NOMO-1 treated with DMSO at 0.1 percent for 48 hours (cell line): ENCODE measurements around the gene ELK4.
A peak's percentile ranks its signal among the peaks of the same experiment; 100 is the strongest.

Experiments
- DNase-seq: peaks from one replicate; lab custom pipeline; 2025; ENCODE audit not compliant: unreplicated experiment; lab: John Stamatoyannopoulos, UW

The ELK4 gene

DNA sequence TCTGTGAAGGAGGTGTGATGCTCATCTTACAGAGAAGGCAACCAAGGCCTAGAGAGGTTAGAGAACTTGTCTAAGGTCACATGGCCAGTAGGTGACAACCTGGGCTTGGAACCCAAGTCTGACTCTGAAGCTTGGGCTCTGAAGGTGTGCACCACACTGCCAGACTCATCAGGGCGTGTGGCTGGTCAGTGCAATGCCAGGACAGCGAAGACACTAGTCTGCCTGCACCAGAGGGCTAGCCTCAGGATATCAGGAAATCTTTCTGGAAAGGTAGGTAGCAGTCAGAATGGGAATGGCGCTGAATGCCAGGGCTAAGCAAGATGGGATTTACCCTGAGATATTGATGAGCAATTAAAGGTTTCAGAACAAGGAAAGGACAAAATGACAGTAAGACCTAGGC lies 34.9 kb downstream of the ELK4 start:
- DNase-seq, result no peak

GRCh38 chr1:205595861-205596260 lies 36.0 kb downstream of the ELK4 start:
- DNase-seq, result no peak

- no peak for DNase-seq
Observed at GRCh38 chr1:205595435-205595834, 36.4 kb downstream of the ELK4 start.

GRCh38 chr1:205594846-205595245 lies 37.0 kb downstream of the ELK4 start:
- DNase-seq, result no peak

- no peak for DNase-seq
Observed at GRCh38 chr1:205593967-205594366, 37.8 kb downstream of the ELK4 start.

DNA sequence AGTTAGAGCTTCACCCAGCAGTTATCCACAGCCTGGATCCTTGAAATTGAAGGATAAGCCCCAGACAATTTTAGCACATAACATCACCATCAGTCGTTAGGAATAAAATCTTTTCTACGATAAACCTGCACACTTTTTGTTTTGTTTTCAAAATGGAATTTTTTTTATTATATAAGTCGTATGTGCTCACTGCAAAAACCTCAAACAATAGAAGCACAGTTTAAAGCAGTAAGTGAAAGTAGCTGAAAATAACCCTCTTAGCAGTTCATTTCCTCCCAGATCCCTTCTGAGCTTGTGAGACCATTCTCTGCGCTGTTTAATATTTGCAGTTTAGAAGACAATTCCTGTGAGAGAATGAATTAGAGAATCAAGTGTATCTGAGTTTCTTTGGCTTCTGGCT lies 38.3 kb downstream of the ELK4 start:
- peak; percentile 37 for DNase-seq

GRCh38 chr1:205592443-205593003 lies 39.3 kb downstream of the ELK4 start:
- DNase-seq, result no peak

GRCh38 chr1:205591522-205592351 lies 40.1 kb downstream of the ELK4 start:
- peak; percentile 91 for DNase-seq

DNA sequence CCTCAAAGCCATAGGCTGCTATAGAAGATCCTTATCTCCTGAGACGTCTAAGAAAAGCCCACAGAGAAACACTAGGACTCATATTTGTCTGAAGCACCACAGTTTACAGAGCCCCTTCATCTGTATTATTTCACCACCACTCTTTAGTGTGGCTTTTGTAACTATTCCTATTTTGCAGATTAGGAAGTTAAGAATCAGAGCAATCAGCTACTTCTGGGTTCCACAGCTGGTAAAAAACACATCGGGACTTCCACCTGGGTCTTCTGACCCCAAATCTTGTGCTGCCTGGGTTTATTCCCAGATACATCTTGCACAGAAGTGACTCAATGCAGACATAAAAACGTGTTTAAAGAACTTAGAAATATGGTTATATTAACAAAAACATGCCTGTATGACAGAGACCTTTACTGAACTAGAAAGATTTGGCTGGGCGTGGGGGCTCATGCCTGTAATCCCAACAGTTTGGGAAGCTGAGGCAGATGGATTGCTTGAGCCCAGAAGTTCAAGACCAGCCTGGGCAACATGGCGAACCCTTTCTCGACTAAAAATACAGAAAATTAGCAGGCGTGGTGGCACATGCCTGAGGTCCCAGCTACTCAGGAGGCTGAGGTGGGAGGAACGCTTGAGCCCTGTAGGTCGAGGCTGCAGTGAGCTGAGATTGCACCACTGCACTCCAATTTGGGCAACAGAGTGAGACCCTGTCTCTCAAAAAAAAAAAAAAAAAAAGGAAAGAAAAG lies 40.9 kb downstream of the ELK4 start:
- no peak for DNase-seq

GRCh38 chr1:205590457-205590768 lies 41.4 kb downstream of the ELK4 start:
- no peak for DNase-seq

- DNase-seq, result no peak
Observed at GRCh38 chr1:205589618-205590456, 42.0 kb downstream of the ELK4 start.

GRCh38 chr1:205589046-205589445 lies 42.8 kb downstream of the ELK4 start:
- no peak for DNase-seq

DNA sequence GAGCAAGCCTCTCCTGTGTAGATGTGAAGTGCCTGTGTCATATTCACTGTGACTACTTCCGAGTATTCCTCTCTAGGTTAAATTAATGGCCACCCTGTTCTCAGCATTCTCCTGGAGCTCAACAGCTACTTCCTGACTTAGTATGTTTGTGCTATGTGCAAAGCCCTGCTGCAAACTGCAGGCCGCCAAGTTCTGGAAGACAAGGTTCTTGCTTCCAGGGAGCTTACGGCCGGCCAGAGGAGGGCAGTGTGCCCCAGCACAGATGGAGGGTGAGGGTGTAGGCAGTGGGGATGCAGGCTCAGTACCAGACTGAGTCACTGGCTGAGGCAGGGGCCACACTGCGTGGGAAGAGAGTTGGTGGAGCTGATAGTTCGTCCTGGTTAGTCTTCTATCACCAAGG lies 43.2 kb downstream of the ELK4 start:
- no peak for DNase-seq

DNA sequence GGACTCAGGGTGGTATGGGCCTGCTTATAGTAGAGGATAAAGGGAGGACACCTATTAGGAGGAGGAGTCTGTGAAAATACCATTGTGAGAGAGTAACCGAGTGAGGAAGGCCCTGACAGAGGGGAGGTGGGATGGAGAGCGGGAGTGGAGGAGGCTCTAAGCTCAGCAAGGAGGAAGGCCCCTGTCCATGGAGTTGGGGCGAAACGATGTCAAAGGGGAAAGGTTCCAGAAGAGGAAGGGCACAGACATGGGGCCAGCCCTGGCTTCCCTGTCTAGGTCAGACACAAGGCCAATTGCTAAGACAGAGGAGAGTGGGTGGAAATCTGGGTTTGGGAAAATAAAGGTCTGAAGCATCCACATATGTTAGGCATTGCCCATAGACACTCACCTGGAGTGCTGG lies 44.2 kb downstream of the ELK4 start:
- no peak for DNase-seq

- DNase-seq, result no peak
Observed at GRCh38 chr1:205585835-205586785, 45.7 kb downstream of the ELK4 start.

DNA sequence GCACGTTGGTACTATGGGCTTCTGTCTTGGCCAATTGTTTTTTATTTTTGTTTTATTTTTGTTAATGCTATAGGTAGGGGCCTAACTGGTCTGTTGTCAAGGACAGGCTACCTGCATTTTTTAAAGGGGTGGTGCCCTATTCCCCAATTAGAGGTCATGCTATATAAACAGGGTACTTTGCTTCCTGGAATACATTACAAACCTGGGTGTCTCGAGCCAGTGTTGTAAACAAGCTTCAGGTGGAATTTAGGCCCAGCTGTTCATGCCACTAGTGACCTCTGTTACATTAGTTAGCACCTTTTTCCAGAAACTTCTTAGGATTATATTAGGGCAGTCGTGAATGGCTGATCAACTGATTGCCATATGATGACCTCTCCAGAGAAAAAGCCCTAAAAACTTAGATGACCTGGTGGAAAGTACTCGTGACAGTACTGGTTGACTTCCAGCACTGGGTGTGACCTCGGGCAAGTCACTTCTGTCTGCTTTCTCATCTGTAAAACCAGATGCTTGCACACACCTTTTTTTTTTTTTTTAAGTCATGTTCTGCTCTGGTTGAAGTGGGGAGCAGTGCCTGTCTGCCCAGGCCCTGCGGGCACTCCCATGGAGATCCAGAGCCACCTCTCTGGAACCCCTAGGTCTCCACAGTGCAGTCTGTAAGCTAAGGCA lies 46.5 kb downstream of the ELK4 start:
- DNase-seq, result no peak

- no peak for DNase-seq
Observed at GRCh38 chr1:205584732-205585131, 47.1 kb downstream of the ELK4 start.

DNA sequence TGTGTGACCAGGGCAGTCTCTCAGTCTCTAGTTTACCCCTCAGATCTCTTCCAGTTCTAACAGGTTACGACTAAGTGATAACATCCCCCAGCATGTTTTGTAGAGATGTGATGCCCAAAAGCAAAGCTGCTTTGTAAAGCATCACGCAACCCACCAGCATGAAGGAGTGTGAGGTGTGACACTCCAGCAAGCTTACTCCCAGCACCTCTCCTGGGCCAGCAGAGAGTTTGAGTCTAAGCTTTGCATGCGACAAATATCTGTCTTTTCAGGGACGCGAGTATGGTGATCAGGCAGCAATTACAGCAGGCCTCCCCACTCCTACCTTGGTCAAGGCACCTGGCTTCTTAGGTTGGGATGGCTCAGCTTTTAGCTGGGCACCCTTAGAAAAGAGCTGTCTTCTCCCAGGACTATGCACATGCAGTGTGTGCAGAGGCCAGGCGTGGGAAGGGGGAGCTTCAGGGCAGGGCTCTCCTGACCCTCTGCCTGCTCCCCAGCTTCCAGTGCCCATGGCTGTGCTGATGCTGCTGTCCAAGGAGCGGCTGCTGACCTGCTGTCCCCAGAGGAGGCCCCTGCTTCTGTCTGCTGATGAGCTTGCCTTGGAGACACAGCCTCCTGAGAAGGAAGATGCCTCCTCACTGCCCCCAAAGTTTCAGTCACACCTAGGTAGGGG lies 48.2 kb downstream of the ELK4 start:
- no peak for DNase-seq
